Skeletal muscle satellite cell (primary cell): ENCODE data around the gene SLC9B2. TPM values are rescaled to one million over a fixed set of nuclear protein-coding genes. Genes with fewer than 3 reads are reported as not detected.

ENCODE experiments used
- H3K27me3 ChIP-seq: 2 replicates; pipeline ENCODE4 v1.7.0; 2013; ENCODE audit warnings: low read length; ENCODE audit not compliant: control insufficient read depth, insufficient read depth
- H3K36me3 ChIP-seq: 2 replicates; pipeline ENCODE4 v1.7.0; 2013; ENCODE audit warnings: mild to moderate bottlenecking, control low read depth, low read length; ENCODE audit not compliant: insufficient read depth
- H3K4me1 ChIP-seq: 2 replicates; pipeline ENCODE4 v1.7.0; 2013; ENCODE audit warnings: low read length; ENCODE audit not compliant: control insufficient read depth, insufficient read depth
- H3K4me2 ChIP-seq: 2 replicates; pipeline ENCODE4 v1.7.0; 2013; ENCODE audit warnings: mild to moderate bottlenecking, low read length
- H3K4me3 ChIP-seq: 2 replicates; pipeline ENCODE4 v1.7.0; 2013; ENCODE audit warnings: low read length
- H3K9ac ChIP-seq: 2 replicates; pipeline ENCODE4 v1.7.0; 2013; ENCODE audit warnings: mild to moderate bottlenecking, low read depth, low read length, moderate library complexity
- H3K9me3 ChIP-seq: replicated peaks from 2 replicates; pipeline ENCODE4 v1.7.0; 2013; ENCODE audit warnings: mild to moderate bottlenecking, control low read depth, low read length
- total RNA-seq: library from RNA; depleted of rRNA; stranded (reverse); fragments of >200 nt; gene quantifications from 2 replicates; pipeline ENCODE4 v1.2.3, GENCODE V29; 2012; rRNA removed

Gene SLC9B2
- 23.1 and 24.5 TPM in 2 replicates for total RNA-seq

GRCh38 chr4:103076747-103077347 is at the start of gene SLC9B2:
Gene SLC9B2 (minus strand): TSS chr4:103076761. CDS start chr4:103067550, 9,211 bp downstream.
- Histone ChIP-seq H3K4me2 (peak within 1 kb of the TSS; percentile 93), H3K4me3 (peak within 1 kb of the TSS; percentile 96), H3K4me1 (peaks cover 20% of the 10 kb centered on the region), H3K9ac (peak within 1 kb of the TSS; percentile 95), H3K27me3 (no peaks in the 10 kb centered on the region), H3K9me3 (no peaks in the 10 kb centered on the region), H3K36me3 (peaks cover 4% of the 10 kb centered on the region)

GRCh38 chr4:103126126-103126525 is 49.6 kb upstream of the SLC9B2 start:
- H3K27me3 ChIP-seq: no peaks in the 10 kb centered on the region
- peaks cover 4% of the 10 kb centered on the region for H3K9me3 ChIP-seq
- no peak overlapping the region for H3K4me3 ChIP-seq
- no peak overlapping the region for H3K9ac ChIP-seq
- no peaks in the 10 kb centered on the region for H3K4me1 ChIP-seq
- peaks cover 13% of the 10 kb centered on the region for H3K36me3 ChIP-seq
- H3K4me2 ChIP-seq: no peak overlapping the region

- no peak overlapping the region for H3K4me3 ChIP-seq
- no peaks in the 10 kb centered on the region for H3K27me3 ChIP-seq
- peaks cover 10% of the 10 kb centered on the region for H3K36me3 ChIP-seq
- H3K4me1 ChIP-seq: no peaks in the 10 kb centered on the region
- H3K4me2 ChIP-seq: no peak overlapping the region
- no peak overlapping the region for H3K9ac ChIP-seq
- H3K9me3 ChIP-seq: peaks cover 3% of the 10 kb centered on the region
These were observed 46.6 kb upstream of the SLC9B2 start for GRCh38 chr4:103123114-103123513.

- no peaks in the 10 kb centered on the region for H3K4me1 ChIP-seq
- H3K36me3 ChIP-seq: peaks cover 7% of the 10 kb centered on the region
- H3K9ac ChIP-seq: no peak overlapping the region
These were observed 41.6 kb upstream of the SLC9B2 start for GRCh38 chr4:103118166-103118565.

GRCh38 chr4:103111598-103111997 is 35.0 kb upstream of the SLC9B2 start:
- H3K27me3 ChIP-seq: no peaks in the 10 kb centered on the region
- no peaks in the 10 kb centered on the region for H3K4me1 ChIP-seq
- H3K4me2 ChIP-seq: no peak overlapping the region
- H3K4me3 ChIP-seq: no peak overlapping the region
- no peaks in the 10 kb centered on the region for H3K9me3 ChIP-seq
- H3K36me3 ChIP-seq: peaks cover 16% of the 10 kb centered on the region
- no peak overlapping the region for H3K9ac ChIP-seq

More at GRCh38 chr4:103118166-103118565, 41.6 kb upstream of the SLC9B2 start:
- Histone ChIP-seq H3K4me3 (no peak overlapping the region), H3K27me3 (no peaks in the 10 kb centered on the region), H3K9me3 (no peaks in the 10 kb centered on the region), H3K4me2 (no peak overlapping the region)

GRCh38 chr4:103108542-103108941 is 32.0 kb upstream of the SLC9B2 start:
- H3K9ac ChIP-seq: no peak overlapping the region
- H3K9me3 ChIP-seq: no peaks in the 10 kb centered on the region
- H3K4me1 ChIP-seq: no peaks in the 10 kb centered on the region
- no peak overlapping the region for H3K4me2 ChIP-seq
- H3K4me3 ChIP-seq: no peak overlapping the region
- peaks cover 13% of the 10 kb centered on the region for H3K36me3 ChIP-seq
- no peaks in the 10 kb centered on the region for H3K27me3 ChIP-seq

- Histone ChIP-seq H3K27me3 (no peaks in the 10 kb centered on the region), H3K9ac (no peak overlapping the region)
These were observed 29.2 kb upstream of the SLC9B2 start for GRCh38 chr4:103105558-103106356.

GRCh38 chr4:103104886-103105285 is 28.3 kb upstream of the SLC9B2 start:
- Histone ChIP-seq H3K4me3 (no peak overlapping the region), H3K9ac (no peak overlapping the region), H3K4me2 (no peak overlapping the region), H3K9me3 (no peaks in the 10 kb centered on the region), H3K4me1 (no peaks in the 10 kb centered on the region), H3K27me3 (no peaks in the 10 kb centered on the region), H3K36me3 (peaks cover 10% of the 10 kb centered on the region)

More at GRCh38 chr4:103105558-103106356, 29.2 kb upstream of the SLC9B2 start:
- peaks cover 13% of the 10 kb centered on the region for H3K36me3 ChIP-seq
- no peak overlapping the region for H3K4me3 ChIP-seq
- no peaks in the 10 kb centered on the region for H3K4me1 ChIP-seq
- H3K4me2 ChIP-seq: no peak overlapping the region
- H3K9me3 ChIP-seq: no peaks in the 10 kb centered on the region

- H3K9ac ChIP-seq: no peak overlapping the region
These were observed 24.1 kb upstream of the SLC9B2 start for GRCh38 chr4:103100691-103101090.

GRCh38 chr4:103099691-103100392 is 23.3 kb upstream of the SLC9B2 start, which contains the start of gene BDH2:
Gene BDH2 (minus strand): TSS chr4:103099834. CDS start chr4:103096254, 3,580 bp downstream.
- H3K4me1 ChIP-seq: peaks cover 11% of the 10 kb centered on the region
- H3K36me3 ChIP-seq: no peaks in the 10 kb centered on the region
- H3K4me3 ChIP-seq: peak within 1 kb of the TSS; percentile 71
- no peaks in the 10 kb centered on the region for H3K9me3 ChIP-seq
- no peaks in the 10 kb centered on the region for H3K27me3 ChIP-seq
- peak within 1 kb of the TSS; percentile 85 for H3K9ac ChIP-seq
- H3K4me2 ChIP-seq: peak within 1 kb of the TSS; percentile 84

More at GRCh38 chr4:103100691-103101090, 24.1 kb upstream of the SLC9B2 start:
- H3K9me3 ChIP-seq: no peaks in the 10 kb centered on the region
- H3K4me1 ChIP-seq: peaks cover 11% of the 10 kb centered on the region
- H3K4me3 ChIP-seq: no peak overlapping the region
- no peaks in the 10 kb centered on the region for H3K36me3 ChIP-seq
- no peaks in the 10 kb centered on the region for H3K27me3 ChIP-seq
- no peak overlapping the region for H3K4me2 ChIP-seq

- Histone ChIP-seq H3K27me3 (no peaks in the 10 kb centered on the region), H3K4me2 (peak overlapping the region; percentile 84), H3K9ac (peak overlapping the region; percentile 85), H3K9me3 (no peaks in the 10 kb centered on the region), H3K36me3 (no peaks in the 10 kb centered on the region), H3K4me1 (peaks cover 11% of the 10 kb centered on the region), H3K4me3 (peak overlapping the region; percentile 71)
These were observed 22.3 kb upstream of the SLC9B2 start for GRCh38 chr4:103098756-103099440.
